GM19397 (cell line): ENCODE measurements around the gene PARP14.
"Not testable (repeated sequence)": the region's sequence is repeated elsewhere in the genome, so short reads cannot be mapped to it uniquely, and the experiment has no call there.

Source experiments
- ATAC-seq: cut with Tn5 transposase; IDR thresholded peaks from one replicate; pipeline ENCODE4 v1.9.1; 2021; ENCODE audit warnings: mild to moderate bottlenecking, moderate library complexity; ENCODE audit not compliant: unreplicated experiment

Gene PARP14

DNA sequence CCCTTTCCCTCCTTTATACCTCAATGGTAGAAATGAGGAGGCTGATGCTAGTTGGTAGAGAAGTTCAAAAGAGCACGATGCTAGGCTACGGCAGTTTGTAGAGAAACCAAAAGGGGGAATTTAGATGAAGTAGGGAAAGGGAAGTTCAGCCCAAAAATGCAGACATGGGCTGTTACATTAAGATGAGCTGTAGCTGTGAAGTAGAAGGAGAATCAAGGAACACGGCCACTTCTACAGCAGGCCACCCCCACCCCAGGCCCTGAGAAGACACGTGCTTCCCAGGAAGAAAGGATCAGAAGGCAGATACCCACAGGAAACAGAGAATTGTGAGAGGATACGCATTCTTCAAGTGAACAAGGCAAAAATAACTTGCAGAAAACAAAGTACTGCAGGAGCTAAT is 2.1 kb upstream of the PARP14 start:
- no peak for ATAC-seq

DNA sequence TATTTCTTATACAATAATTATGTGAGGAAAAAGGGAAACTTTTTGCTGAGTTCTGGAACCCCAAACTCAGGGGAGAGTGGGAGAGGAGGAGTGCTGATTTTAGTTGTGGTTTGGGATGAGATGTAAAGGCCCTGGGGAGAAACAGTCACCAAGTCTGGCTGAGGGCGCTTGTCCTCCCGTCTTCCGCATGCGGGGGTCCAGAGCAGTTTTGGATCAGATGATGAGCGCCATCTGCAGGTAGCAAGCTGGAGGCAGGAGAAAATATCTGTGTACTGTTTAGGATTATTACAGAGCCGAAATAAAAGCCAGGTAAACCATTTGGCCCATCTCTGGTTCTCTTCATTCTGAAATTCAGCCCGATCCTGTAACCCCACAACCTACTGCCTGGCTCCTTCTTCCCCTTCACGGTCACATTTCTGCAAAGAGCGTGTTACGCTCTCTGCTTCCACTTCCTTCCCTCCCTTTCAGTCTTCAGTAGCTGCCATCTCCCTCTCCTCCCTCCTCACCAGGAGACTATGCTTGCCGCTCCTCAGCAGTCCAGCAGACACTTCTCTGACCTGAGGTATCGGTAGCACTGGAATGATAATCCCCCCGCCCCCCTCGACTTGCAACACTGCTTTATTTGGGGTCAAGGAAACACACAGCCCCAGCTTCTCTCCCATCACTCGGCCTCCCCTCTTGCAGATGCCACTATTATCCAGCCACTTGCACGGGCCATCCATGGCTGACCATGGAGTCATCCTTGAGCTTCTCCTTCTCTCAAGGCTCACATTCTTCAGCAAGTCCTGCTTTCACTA is 1.4 kb upstream of the PARP14 start:
- no peak for ATAC-seq

DNA sequence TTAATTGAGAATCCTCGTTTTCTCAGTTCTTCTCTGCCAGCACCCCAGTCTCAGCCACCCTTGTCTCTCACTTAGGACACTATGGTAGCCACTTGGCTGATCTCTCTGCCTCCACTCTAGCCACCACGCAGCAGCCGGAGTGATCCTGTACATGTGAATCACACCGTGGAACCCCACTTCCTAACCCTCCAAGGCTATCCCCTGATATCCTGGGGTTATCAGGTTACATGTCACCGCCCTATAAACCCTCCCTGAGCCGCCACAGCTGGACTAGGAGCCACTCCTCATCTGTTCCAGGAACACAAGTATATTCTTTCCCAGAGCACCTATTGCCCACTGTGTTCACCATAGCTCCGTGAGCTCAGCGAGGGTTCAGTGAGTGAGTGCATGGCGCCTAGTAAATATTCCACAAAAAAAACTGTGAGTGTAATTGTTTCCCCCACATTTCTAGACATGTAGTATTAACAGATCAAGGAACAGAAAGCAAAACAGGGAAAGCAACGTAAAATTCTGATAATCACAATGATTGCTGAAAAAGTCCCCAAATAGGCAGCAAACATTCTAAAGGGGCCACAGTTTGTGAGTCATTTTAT is 661 bp upstream of the PARP14 start:
- no peak for ATAC-seq

DNA sequence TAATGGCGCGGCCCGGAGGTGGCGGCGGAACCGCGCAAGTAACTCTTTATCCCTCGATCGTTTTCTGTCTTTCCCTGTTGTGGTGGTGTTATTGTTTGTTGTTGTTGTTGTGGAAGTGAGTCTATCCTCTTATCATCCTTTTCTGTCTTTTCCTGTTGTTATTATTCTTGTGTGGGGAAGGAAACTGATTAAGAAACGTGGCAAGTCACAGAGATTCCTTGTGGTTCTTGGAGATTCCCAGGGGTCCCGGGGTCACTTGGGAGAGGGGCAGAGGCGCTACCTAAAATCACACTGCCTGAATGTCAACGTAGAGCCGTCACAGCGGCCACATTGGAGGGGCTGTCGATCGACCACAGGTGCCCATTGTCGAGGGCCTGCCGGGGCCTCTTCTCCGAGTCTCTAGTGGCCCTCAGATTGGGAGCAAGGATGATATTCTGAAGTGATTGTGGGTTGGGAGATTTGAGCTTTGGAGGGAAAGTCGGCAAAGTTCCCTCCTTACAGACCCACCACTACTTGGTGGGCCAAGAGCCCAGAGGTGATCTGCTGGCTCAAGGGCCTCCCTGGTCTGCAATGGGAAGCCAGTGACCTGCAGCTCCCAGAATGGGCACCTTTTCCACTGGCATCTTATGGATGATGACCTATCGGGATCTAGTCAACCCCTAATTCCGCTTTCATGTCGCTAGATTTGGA is 790 bp downstream of the PARP14 start:
- no peak for ATAC-seq

DNA sequence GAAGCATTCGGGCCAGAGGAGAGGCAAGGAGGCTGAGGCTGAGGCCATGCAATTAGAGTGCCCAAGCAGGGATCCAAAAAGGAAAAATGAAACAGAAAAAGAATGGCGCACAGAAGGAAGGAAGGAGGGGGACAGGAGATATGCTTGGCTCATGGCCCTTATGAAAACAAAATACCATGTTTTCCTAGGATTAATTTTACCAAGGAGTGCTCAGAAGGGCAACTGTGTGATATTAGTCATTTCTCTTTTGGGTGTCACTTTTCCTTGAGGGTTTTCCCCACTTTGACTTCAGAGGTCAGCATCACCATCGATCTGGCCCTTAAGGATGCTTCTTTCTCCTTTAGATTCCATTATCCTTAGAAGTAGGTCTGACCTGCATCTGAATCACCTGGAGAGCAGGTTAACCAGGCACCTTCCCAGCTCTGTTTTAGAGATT is 1.4 kb downstream of the PARP14 start:
- ATAC-seq: no peak

DNA sequence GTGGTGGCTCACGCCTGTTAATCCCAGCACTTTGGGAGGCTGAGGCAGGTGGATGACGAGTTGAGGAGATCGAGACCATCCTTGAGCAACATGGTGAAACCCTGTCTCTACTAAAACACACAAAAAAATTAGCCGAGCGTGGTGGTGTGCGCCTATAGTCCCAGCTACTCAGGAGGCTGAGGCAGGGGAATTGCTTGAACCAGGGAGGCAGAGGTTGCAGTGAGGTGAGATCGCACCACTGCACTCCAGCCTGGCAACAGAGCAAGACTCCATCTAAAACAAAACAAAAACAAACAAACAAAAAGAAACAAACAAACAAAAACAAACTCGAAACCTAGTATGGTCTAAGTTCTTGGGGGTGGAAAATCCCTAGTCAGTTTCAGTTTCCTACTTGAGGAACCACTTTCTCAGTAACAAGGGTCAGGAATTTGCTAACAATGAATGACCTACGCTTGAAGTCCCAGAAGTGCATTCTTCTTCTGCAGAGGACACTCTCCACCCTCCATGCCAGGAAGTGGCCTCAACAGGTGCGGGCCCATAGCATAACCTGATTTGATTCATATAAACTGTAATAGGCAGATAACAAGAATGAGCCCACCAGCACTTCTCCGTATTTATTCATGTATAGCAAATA is 2.3 kb downstream of the PARP14 start:
- ATAC-seq: not testable (repeated sequence)

DNA sequence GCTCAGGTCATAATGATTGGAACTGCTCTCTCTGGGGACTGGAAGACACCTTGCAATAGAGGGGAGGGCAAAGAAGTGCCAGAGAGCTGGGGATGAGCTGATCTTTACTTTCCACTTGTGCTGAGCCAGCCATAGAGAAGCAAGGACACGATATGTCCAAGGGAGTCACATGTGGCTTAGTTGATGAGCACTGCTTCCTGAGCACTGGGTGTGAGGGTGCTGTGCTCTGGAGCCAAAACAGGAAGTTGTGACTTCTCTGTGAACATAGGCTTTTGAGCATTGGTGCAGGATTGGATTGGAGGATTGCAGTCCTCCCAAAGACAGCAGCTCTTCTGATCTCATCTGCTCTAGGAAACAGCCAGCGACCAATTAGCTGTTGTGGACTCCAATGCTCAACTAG is 6.7 kb downstream of the PARP14 start:
- no peak for ATAC-seq

DNA sequence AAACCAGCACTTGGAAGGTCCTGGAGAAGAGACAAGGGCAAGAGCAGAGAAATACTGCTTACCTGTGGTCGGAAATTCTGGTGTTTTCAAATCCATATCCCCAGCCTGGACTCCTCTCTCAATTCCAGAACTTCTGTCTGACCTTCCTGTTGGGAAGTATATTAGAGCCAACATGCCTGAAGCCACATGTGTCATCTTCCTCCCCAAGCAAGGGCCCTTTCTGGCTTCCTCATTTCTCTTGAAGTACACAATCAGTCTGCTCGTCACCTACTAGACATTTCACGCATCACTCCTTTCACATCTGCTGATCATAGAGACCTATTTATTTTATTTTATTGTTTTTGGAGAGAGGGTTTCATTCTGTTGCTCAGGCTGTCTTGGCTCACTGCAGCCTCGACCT is 8.4 kb downstream of the PARP14 start:
- ATAC-seq: no peak

DNA sequence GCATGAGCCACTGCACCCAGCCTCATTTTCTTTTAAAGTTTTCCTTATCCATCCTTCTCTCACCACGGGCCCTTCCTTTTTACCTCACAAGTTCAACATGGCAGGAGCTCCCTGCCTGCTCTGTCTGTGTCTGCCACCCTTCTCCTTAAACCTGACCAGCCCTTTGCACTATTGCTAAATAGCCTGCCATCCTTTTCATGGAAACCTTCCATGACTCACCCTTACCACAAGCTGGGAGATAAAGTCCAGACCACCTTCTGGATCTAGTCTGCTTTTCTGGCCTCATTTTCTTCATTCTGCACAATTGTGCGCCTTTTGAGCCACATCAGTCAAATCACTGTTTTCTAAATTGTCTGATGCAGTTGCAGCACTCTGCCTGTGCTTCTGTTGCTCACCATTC is 8.9 kb downstream of the PARP14 start:
- ATAC-seq: no peak

DNA sequence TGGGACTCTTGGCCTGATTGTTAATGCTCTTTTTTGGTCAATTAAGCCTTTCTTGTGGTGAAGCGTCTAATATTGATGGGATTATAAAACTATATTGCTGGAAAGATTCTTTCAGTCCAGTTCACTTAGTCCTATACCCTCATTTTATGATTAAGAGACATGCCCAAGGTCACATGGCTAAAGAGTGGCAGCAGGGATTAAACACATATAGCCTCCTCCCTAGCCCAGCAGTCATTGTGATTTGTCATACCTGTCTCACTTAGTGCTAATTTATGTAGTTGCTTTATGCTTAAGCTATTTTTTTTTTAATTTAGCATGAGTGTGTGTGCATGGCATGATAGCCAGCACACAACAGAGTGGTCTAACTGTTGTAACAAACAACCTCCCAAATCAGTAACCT is 9.5 kb downstream of the PARP14 start:
- no peak for ATAC-seq

DNA sequence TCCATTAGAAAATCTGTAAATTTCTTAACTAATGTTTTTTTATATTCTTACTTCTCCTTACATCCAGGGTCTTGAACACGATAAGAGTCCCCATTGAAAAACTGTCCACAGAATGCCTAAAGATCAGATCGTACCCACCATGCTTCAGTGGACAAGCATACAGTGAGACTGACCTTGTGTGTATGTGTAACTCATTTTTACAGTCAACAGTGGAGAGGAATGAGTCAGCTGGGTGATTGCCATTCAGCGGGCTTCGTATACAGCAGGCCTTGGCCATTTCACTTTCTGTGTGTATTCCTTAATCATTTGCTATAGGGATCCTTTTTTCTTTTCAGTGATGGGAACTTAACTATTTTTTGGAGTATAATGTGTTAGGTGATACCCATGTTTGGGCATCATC is 10.6 kb downstream of the PARP14 start:
- ATAC-seq: peak; percentile 60

DNA sequence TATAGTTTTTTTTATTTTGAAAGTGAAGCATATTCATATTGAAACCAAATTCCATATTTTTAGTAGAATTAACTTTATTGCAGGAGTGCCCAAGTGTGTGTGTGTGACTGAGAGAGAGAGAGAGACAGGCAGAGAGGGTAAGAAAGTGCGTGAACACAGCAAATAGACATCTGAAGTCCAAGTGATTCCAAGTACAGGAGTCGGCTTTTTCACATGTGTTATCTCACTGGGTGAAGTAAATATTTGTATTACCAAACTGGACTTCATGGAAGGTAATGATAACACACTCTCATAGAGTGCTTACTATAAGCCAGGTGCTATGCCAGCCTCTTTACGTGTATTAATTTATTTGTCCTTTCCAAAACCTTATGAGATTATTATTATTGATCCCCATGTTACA is 12.0 kb downstream of the PARP14 start:
- ATAC-seq: no peak

DNA sequence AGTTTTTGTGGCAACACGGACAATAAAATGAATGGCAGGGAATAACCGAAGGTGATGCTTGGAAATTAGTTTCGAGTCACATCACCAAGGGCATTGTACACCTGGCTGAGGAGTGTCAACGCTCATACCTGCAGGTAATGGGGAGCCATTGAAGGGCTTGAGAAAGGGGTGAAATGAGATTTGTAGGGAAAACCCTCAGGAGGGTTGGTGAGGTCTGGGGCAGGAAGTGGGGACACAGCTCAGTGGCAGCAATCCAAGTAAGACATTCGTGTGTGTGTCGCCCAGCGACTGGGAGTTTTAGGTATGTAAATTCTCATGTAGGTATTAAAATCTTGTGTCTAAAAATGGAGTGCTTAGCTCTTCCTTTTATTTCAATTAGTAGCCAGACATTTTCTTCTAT is 14.3 kb downstream of the PARP14 start:
- ATAC-seq: peak; percentile 59

DNA sequence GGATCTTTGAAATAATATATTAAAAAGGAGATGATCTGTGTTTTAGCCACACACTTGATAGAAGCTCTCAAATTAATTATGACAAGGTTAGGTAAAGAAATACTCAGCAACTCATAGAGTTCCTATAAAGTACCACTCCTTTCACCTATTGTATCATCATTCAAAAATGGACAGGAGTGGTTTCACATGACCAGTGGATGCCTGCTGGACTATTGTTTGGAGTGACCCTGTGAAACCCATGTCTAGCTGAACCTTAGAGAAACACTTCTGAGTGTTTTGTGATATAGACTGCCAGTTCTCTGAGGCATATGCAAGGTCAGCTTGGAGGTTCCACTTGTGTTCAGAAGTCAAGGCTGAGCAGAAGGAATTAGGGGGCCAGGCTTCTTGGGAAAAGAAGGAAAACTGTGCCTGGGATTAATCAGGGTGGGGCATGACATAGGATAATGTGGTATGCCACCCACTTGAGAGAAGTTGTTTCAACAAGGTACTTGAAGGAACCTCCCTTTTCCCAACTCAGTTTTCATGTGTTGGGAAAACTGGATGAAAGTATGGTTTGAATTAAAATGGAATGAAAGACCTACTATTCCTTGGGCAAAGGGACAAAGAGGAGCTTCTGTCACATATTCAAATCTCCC is 15.4 kb downstream of the PARP14 start:
- ATAC-seq: no peak

DNA sequence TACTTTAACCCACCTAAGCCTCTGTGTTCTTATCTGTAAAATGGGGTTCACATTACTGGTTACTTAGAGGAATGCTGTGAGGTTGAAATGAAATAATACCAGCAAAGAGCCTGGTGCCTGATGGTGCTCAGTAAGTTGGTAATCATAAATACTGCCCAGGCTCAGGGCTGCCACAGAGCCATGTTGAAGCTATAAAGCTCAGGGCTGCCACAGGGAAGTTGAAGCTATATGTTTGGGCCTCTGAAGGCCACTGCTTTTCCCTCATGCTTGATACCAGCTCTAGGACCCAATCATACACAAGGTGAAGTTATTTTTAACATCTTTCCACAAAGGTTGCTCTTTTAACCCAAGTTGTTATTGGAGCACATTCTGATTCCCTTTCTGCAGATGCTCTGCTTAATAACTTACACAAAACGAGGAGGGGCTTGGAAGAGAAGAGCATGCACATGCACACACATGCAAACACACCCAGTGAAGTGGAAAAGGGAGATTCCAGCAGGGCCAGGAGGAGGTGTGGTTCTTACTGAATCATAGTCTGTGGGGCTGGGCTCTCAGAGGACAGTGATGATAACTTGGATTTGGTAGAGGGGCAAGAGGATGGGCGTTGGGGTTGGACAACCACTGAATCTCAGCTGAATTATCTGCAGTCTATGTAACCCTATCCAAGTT is 17.4 kb downstream of the PARP14 start:
- ATAC-seq: peak; percentile 72

DNA sequence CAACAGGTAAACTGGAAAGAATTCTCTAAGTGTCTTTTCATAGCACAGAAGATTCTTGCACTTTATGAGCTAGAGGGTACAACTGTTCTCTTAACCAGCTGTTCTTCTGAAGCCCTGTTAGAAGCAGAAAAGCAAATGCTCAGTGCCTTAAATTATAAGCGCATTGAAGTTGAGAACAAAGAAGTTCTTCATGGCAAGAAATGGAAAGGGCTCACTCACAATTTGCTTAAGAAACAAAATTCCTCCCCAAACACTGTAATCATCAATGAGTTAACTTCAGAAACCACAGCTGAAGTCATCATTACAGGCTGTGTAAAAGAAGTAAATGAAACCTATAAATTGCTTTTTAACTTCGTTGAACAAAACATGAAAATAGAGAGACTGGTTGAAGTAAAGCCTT is 19.6 kb downstream of the PARP14 start:
- ATAC-seq: no peak

DNA sequence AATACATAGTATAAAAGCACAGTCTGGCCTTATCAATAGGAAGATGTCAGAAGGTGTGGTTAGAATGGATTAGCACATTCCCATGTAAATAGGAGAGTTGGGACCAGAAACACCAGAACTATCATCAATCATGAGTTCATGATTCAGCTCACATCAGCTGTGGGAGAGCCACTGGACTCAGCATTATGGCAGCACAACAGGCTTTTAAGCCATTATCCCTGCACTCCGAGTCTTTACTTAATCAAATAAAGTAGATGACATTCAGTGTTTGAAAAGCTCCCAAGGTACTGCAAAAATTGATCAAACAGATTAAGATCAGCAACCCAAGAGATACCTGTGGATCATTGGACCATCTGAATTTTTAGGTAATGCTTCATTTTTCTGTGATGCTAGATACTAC is 24.7 kb downstream of the PARP14 start:
- no peak for ATAC-seq

DNA sequence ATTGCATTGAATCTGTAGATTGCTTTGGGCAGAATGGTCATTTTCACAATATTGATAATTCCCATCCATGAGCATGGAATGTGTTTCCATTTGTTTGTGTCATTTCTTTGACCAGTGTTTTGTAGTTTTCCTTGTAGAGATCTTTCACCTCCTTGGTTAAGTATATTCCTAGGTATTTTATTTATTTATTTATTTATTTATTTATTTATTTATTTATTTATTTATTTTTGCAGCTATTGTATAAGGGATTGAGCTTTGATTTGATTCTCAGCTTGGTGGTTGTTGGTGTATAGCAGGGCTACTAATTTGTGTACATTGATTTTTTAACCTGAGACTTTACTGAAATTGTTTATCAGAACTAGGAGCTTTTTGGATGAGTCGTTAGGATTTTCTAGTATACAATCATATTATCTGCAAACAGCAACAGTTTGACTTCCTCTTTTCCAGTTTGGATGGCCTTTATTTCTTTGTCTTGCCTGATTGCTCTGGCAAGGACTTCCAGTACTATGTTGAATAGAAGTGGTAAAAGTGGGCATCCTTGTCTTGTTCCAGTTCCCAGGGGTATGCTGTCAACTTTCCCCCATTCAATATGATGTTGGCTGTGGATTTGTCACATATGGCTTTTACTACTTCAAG is 30.1 kb downstream of the PARP14 start:
- not testable (repeated sequence) for ATAC-seq

DNA sequence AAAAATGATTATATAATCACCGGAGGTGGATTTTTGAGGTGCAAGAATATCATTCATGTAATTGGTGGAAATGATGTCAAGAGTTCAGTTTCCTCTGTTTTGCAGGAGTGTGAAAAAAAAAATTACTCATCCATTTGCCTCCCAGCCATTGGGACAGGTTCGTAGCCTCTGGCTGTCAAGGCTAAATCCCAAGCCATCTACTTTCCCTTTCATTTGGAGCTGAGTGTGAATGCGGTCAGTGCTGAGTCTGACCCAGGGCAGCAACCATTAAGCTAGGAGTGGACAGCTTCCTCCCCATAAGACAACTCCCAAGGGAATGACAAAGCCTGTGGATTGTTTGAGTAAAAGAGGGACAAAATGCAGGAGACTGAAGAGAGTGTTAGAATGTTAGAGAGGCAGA is 33.6 kb downstream of the PARP14 start:
- no peak for ATAC-seq

DNA sequence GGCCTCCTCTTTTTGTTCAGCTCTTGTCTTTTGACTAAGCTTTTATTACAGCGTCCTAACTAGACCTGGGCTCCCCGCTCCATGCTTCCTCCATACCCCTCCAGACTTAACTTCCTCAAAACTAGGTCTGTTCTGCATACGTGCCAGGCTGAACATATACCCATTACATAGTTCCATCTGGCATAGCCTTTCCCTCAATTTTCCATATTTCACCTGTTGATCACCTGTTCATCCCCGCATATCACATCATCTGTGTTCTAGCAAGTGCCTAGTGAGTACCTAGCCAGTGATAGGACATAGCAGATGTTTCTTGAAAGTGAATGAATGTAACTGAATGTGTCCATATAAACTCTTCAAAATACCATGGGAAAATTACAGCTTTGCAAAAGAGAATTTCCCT is 36.0 kb downstream of the PARP14 start:
- ATAC-seq: no peak
